Activated CD8-positive, alpha-beta T cell treated with anti-CD3 and anti-CD28 coated beads, Interleukin-2, amount 10 ng/mL, durations not matched to agents 7 days and 5 days (primary cell): Measurements from ENCODE around the gene KRTAP1-5. TPM values are rescaled to one million over a fixed set of nuclear protein-coding genes. Genes with fewer than 3 reads are reported as not detected.
"Not testable (repeated sequence)": the region's sequence is repeated elsewhere in the genome, so short reads cannot be mapped to it uniquely, and the experiment has no call there.

ENCODE experiments used
- ATAC-seq: fragments of 150-1000 bp; cut with Tn5 transposase; one replicate; pipeline ENCODE4 v1.10.0; 2021; ENCODE audit warnings: moderate library complexity
- CTCF ChIA-PET: fragments of 350-600 bp; sonication (Branson Sonifier 250); formaldehyde crosslinking; loops from one replicate; lab custom pipeline; 2021; ENCODE audit warnings: antibody characterized with exemption; lab: Charles Lee
- POLR2A ChIA-PET: fragments of 350-600 bp; sonication (Branson Sonifier 250); formaldehyde crosslinking; loops from one replicate; lab custom pipeline; 2021; ENCODE audit warnings: antibody characterized with exemption; lab: Charles Lee
- DNase-seq: peaks from one replicate; pipeline ENCODE4 v3.0.0-alpha.2; 2020
- H3K27ac Mint-ChIP-seq: one replicate; pipeline ENCODE4 v1.8.0; 2021; ENCODE audit warnings: mild to moderate bottlenecking, mixed read lengths
- H3K27me3 Mint-ChIP-seq: one replicate; pipeline ENCODE4 v1.8.0; 2021; ENCODE audit warnings: low read depth, mixed read lengths
- H3K36me3 Mint-ChIP-seq: one replicate; pipeline ENCODE4 v1.8.0; 2021; ENCODE audit warnings: low read depth, mixed read lengths
- H3K4me1 Mint-ChIP-seq: one replicate; pipeline ENCODE4 v1.8.0; 2021; ENCODE audit warnings: low read depth, mixed read lengths
- H3K4me3 Mint-ChIP-seq: one replicate; pipeline ENCODE4 v1.8.0; 2021; ENCODE audit warnings: mild to moderate bottlenecking, mixed read lengths
- H3K9me3 Mint-ChIP-seq: one replicate; pipeline ENCODE4 v1.8.0; 2022; ENCODE audit warnings: mixed read lengths; ENCODE audit not compliant: insufficient read depth
- total RNA-seq, 2 experiments: library from RNA; stranded (reverse); gene quantifications; one replicate each; pipeline ENCODE4 v1.2.3, GENCODE V29; 2021

The KRTAP1-5 gene
- total RNA-seq, 2 experiments from 2014 or later = not detected

DNA sequence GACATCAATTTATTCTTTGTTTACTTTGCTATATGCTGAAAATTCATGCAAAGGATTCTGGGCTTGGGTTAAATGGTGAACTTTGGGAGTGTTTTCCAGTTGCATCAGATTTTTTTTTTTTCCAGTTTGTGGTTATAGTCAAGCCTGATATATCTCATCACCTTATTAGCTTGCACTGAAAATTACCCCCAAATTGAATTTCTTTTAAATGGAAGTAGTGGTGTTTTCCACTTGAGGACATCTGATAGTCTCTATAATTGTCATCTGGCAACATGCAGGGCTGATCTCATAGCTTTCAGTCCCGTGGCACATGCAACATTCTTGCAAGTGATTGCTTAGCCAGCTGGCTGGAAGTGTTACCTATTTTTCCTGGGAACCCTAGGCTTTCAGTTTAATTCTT is 13.4 kb downstream of the KRTAP1-5 start:
- ChIA-PET CTCF (no interaction called here), POLR2A (no interaction called here)
- H3K4me3 Mint-ChIP-seq = no peak overlapping the region
- H3K9me3 Mint-ChIP-seq = no peaks in the 10 kb centered on the region
- H3K36me3 Mint-ChIP-seq = no peaks in the 10 kb centered on the region
- peaks cover 10% of the 10 kb centered on the region for H3K27me3 Mint-ChIP-seq
- no peak overlapping the region for H3K27ac Mint-ChIP-seq
- no peak for ATAC-seq
- no peak for DNase-seq
- H3K4me1 Mint-ChIP-seq = no peaks in the 10 kb centered on the region

DNA sequence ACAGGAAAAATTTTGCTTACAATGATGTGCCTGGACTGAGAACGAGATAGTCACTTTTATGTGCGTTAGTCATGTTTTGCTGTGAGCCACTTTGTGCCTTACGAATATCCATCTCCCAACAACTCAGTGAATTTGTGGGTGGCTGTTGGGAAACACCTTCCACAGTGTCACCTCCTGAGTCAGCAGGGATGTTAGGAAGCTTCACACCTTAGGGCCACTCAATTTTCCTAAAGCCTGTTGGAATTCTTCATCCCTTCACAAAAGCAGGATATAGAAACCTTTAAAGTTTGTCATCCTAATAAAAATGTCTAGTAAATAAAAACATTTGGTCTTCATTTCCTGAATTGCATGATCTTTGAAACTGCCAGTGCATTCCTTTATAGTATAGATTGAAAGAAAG is 13.8 kb downstream of the KRTAP1-5 start:
- Mint-ChIP-seq H3K4me3 (no peak overlapping the region), H3K27me3 (peaks cover 10% of the 10 kb centered on the region), H3K36me3 (no peaks in the 10 kb centered on the region), H3K4me1 (no peaks in the 10 kb centered on the region), H3K9me3 (no peaks in the 10 kb centered on the region), H3K27ac (no peak overlapping the region)
- DNase-seq (no peak), ATAC-seq (no peak)
- ChIA-PET CTCF (no interaction called here), POLR2A (no interaction called here)

DNA sequence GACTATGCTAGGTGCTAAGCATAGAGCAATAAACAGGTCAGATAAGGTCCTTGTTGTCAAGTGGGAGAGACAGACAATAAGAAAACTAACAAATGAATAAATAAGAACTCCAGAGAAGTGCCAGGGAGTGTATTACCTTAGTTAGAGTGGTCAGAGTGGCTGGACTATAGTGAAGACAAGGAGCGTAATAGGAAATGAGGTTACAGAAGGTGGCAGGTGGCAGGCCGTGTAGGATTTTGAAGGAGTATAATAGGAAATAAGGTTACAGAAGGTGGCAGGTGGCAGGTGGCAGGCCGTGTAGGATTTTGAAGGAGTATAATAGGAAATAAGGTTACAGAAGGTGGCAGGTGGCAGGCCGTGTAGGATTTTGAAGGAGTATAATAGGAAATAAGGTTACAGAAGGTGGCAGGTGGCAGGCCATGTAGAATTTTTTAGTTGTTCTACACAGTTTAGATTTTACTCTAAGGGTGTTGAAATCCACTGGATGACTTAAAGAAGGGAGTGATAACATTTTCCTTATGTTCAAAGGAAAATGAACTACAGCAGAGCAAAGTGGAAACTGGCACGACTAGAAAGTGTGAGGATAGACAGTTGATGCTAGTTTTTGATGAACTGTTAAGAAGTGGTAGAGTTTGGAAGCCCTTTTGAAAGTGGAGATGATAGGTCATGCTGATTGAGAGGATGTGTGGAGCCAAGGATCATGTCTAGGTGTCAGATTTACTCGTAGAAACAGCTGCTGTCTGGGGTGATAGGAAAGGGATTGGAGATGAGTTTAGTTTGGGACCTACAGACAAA is 14.5 kb downstream of the KRTAP1-5 start:
- CTCF ChIA-PET = no interaction called here
- POLR2A ChIA-PET = no interaction called here
- H3K36me3 Mint-ChIP-seq = no peaks in the 10 kb centered on the region

DNA sequence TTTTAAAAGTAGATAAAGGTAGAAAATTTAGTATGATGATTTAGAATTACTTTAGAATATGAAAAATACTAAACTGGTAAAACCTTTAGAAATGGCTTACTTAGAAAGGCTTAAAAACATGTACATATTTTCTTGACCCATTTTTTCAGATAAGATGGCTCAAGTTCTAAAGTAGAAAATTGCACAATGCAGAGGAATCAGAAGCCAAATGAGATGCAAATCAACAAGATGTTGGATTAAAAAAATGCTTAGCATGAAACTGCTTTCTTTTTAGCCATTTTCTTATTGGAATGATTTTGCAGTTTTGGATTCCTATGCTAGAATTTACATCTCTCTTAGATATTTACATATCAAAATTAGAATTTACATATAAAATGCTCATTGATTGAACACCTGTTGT is 16.6 kb downstream of the KRTAP1-5 start:
- ChIA-PET CTCF (no interaction called here), POLR2A (interaction anchor here (0.6 kb wide), 1 partner anchor 14 kb away, joined by 3 read pairs; no protein-coding TSS in a partner anchor)

More for the DNA sequence above, 14.5 kb downstream of the KRTAP1-5 start:
- Mint-ChIP-seq H3K27me3 (peaks cover 10% of the 10 kb centered on the region), H3K4me1 (no peaks in the 10 kb centered on the region), H3K4me3 (no peak overlapping the region), H3K27ac (no peak overlapping the region), H3K9me3 (no peaks in the 10 kb centered on the region)
- ATAC-seq (no peak), DNase-seq (no peak)

DNA sequence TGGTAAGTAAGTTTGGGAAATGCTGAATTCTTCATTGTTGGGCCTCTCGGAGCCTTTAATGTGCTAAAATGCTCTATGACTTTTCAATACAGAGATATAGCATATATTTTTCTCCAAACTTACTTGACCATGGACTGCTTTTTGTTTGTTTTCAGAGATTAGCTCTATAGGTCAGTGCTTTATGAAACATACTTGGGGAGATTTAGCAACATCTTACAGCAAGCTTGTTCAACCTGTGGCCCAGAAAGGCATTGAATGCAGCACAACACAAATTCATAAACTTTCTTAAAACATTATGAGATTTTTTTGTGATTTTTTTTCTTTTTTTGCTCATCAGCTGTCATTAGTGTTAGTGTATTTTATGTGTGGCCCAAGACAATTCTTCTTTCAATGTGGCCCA is 17.1 kb downstream of the KRTAP1-5 start:
- DNase-seq = no peak
- ChIA-PET CTCF (interaction anchor here (1.0 kb wide), 1 partner anchor 206 kb away, joined by 3 read pairs; no protein-coding TSS in a partner anchor), POLR2A (interaction anchor here (0.6 kb wide), 1 partner anchor 13 kb away, joined by 3 read pairs; no protein-coding TSS in a partner anchor)
- Mint-ChIP-seq H3K4me1 (no peaks in the 10 kb centered on the region), H3K27ac (no peak overlapping the region), H3K27me3 (peaks cover 10% of the 10 kb centered on the region), H3K4me3 (no peak overlapping the region), H3K9me3 (no peaks in the 10 kb centered on the region), H3K36me3 (no peaks in the 10 kb centered on the region)
- ATAC-seq = no peak

More for the DNA sequence above, 16.6 kb downstream of the KRTAP1-5 start:
- no peak overlapping the region for H3K4me3 Mint-ChIP-seq
- H3K4me1 Mint-ChIP-seq = no peaks in the 10 kb centered on the region
- H3K27ac Mint-ChIP-seq = no peak overlapping the region
- peaks cover 10% of the 10 kb centered on the region for H3K27me3 Mint-ChIP-seq
- DNase-seq (no peak), ATAC-seq (no peak)
- H3K9me3 Mint-ChIP-seq = no peaks in the 10 kb centered on the region
- no peaks in the 10 kb centered on the region for H3K36me3 Mint-ChIP-seq

DNA sequence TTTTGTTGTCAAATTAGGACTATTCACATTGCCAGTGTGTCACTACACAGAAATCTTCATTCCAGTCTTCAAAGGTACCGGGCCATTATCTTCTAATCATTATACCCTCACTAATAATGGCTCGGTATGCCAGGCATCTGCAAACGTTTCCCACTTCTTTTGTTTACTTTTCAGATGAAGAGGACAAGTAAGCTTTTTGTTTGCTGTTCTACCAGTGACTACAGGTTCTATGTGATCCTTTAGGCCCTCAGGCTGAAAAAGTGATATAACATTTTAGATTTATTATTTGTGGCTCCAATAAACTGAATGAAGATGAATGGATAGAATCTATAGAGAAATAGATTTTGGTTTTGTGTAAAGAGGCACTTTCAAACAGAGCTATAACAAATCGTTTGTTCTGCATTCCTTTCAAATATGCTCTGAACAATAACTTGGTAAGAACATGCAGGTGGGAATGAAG is 17.7 kb downstream of the KRTAP1-5 start:
- ATAC-seq (no peak), DNase-seq (no peak)
- H3K4me3 Mint-ChIP-seq = no peak overlapping the region
- no peak overlapping the region for H3K27ac Mint-ChIP-seq
- no peaks in the 10 kb centered on the region for H3K4me1 Mint-ChIP-seq
- H3K9me3 Mint-ChIP-seq = no peaks in the 10 kb centered on the region
- POLR2A ChIA-PET = no interaction called here
- peaks cover 7% of the 10 kb centered on the region for H3K27me3 Mint-ChIP-seq
- CTCF ChIA-PET = interaction anchor here (1.0 kb wide), 1 partner anchor 205 kb away, joined by 3 read pairs; no protein-coding TSS in a partner anchor
- H3K36me3 Mint-ChIP-seq = no peaks in the 10 kb centered on the region

DNA sequence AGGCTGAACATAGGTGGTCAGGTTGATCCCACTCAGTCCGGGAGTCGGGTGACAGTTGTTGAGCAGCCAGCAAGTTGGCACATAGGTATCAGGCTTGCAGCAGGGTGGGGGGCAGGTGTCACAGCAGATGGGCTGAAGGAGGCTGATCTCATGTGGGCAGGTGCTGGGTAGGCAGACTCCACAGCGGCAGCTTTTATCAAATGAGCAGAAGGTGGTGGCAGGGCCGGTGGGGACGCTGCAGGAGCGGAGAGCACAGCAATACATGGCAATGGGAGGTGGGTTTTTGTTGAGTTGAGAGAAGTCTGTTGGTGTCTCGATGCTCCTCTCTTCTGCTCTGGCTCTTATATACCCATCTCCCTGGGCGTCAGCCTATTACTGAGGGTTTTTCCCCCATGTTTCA is 18.2 kb downstream of the KRTAP1-5 start, which contains the start of gene KRTAP3-1:
TSS of gene KRTAP3-1 (minus strand) at position 318 of the 400 bp plus-strand sequence. CDS start at position 264, 54 bp downstream.
- H3K4me1 Mint-ChIP-seq = no peaks in the 10 kb centered on the region
- ChIA-PET CTCF (no interaction called here), POLR2A (no interaction called here)
- no peak within 1 kb of the TSS for H3K27ac Mint-ChIP-seq
- peaks cover 7% of the 10 kb centered on the region for H3K27me3 Mint-ChIP-seq
- ATAC-seq = no peak
- no peak for DNase-seq
- H3K9me3 Mint-ChIP-seq = no peaks in the 10 kb centered on the region
- H3K36me3 Mint-ChIP-seq = no peaks in the 10 kb centered on the region
- H3K4me3 Mint-ChIP-seq = no peak within 1 kb of the TSS

DNA sequence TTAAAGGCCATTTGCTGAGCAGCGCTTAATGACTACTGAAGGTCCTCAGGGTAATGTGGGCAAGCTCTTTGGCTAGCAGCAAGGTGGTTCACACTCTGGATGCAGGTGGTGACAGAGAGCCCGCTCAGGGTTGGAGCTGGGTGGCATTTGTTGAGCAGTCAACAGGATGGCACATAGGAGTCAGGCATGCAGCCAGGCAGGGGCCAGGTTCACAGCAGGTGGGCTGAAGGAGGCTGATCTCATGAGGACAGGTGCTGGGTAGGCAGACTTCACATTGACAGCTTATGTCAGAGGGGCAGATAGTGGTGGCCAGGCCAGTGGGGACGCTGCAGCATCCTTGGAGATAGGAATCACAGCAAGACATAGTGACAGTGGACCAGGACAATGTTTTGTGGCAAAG is 22.6 kb downstream of the KRTAP1-5 start:
- ChIA-PET POLR2A (no interaction called here), CTCF (no interaction called here)
- no peak overlapping the region for H3K4me3 Mint-ChIP-seq
- no peaks in the 10 kb centered on the region for H3K36me3 Mint-ChIP-seq
- H3K9me3 Mint-ChIP-seq = no peaks in the 10 kb centered on the region
- peaks cover 8% of the 10 kb centered on the region for H3K27me3 Mint-ChIP-seq
- H3K27ac Mint-ChIP-seq = no peak overlapping the region
- no peaks in the 10 kb centered on the region for H3K4me1 Mint-ChIP-seq
- DNase-seq (no peak), ATAC-seq (no peak)

DNA sequence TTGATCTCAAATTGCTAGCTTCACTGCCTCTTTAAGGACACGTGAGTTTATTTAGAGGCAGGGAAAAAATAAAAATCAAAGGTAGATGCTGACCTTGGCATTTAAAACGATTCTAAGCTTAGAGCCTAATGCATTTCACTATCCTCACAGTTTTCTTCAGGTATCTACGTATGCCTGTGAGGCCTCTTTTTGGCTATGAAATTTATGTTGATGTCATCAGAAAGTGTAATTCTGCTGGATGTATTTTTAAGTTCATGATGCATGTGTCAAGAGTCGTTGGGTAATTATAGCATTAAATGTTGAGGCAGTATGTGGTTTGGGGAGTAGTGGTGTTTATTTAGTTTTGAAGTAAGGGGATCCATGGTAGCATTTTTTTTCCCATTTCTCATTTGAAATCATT is 23.1 kb downstream of the KRTAP1-5 start:
- Mint-ChIP-seq H3K27ac (no peak overlapping the region), H3K36me3 (no peaks in the 10 kb centered on the region), H3K9me3 (no peaks in the 10 kb centered on the region), H3K4me3 (no peak overlapping the region), H3K4me1 (no peaks in the 10 kb centered on the region), H3K27me3 (peaks cover 9% of the 10 kb centered on the region)
- ATAC-seq (no peak), DNase-seq (no peak)
- POLR2A ChIA-PET = no interaction called here
- CTCF ChIA-PET = no interaction called here

DNA sequence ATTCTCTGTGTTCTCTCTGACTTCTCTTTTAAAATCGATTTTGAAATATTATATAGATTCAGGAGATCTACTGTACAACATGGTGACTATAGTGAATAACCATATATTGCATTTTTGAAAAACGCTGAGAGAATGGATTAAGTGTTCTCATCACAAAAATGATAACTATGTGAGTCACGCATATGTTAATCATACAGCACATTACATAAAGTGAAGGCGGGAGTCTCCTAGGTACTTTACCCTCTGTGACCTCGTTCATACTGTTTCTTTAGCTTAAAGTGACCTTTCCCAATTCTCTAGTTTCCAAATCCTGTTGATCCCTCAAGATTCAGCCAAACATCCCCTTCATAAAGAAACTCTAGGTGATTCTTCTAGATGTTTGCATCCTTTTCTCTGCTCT is 24.2 kb downstream of the KRTAP1-5 start:
- ChIA-PET CTCF (no interaction called here), POLR2A (no interaction called here)
- Mint-ChIP-seq H3K27me3 (peaks cover 9% of the 10 kb centered on the region), H3K36me3 (no peaks in the 10 kb centered on the region), H3K4me3 (no peak overlapping the region), H3K9me3 (no peaks in the 10 kb centered on the region), H3K27ac (no peak overlapping the region), H3K4me1 (no peaks in the 10 kb centered on the region)
- DNase-seq (no peak), ATAC-seq (no peak)

DNA sequence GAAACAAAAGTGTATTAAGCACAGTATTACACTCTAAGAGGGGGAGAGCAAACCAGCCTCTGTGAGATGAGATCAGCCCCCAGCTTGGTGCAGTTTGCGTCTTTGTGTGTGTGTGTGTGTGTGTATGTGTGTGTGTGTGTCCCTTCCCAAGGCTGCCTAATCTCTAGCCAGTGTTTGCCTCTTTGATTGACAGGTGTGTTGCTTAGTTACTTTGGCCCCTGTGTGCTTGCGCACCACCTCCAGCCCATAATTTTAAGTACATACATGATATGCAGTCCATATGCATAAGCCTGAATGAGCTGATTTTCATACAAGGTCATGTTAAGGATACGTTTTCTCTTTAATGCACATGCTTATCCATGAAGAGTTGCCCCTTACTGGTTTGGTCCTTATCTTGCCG is 25.2 kb downstream of the KRTAP1-5 start:
- Mint-ChIP-seq H3K4me1 (no peaks in the 10 kb centered on the region), H3K36me3 (no peaks in the 10 kb centered on the region), H3K4me3 (no peak overlapping the region), H3K9me3 (no peaks in the 10 kb centered on the region), H3K27ac (no peak overlapping the region), H3K27me3 (peaks cover 17% of the 10 kb centered on the region)
- ATAC-seq (no peak), DNase-seq (no peak)
- ChIA-PET POLR2A (no interaction called here), CTCF (no interaction called here)

DNA sequence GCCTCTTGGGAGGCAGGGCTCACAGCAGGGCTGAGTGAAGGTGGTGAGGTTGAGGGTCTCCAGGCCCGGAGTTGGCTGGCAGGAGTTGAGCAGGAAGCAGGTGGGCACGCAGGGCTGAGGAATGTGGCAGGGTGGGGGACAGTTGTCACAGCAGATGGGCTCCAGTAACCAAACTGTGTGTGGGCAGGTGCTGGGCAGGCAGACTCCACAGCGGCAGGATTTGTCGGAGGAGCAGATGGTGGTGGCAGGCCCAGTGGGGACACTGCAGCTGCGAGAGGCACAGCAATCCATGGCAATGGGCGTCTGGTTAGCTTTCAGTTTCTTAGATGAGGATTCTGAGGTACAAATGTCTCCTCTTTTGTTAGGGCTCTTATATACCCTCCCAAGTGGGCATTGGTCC is 27.4 kb downstream of the KRTAP1-5 start, which contains the start of gene KRTAP3-2:
TSS of gene KRTAP3-2 (minus strand) at position 344 of the 400 bp plus-strand sequence. CDS start at position 291, 53 bp downstream.
- H3K9me3 Mint-ChIP-seq, H3K4me3 Mint-ChIP-seq, H3K27ac Mint-ChIP-seq, CTCF ChIA-PET, DNase-seq, H3K36me3 Mint-ChIP-seq, H3K4me1 Mint-ChIP-seq, ATAC-seq, POLR2A ChIA-PET: not testable (repeated sequence)
- peaks cover 24% of the 10 kb centered on the region for H3K27me3 Mint-ChIP-seq
